Measurements from ENCODE around the gene GPR183.

GRCh38 chr13:99351772-99352171 is 44.6 kb upstream of the GPR183 start:
- TF ChIP-seq CTCF (IDR thresholded peaks at IDR 0.05) (no peak), POLR2A (IDR thresholded peaks at IDR 0.05) (no peak)
